Immature natural killer cell (primary cell): ENCODE data around the gene C10orf120. TPM values are rescaled to one million over a fixed set of nuclear protein-coding genes. Genes with fewer than 3 reads are reported as not detected.

Experiments
- DNase-seq, 3 donors: peaks; one replicate each; pipeline ENCODE4 v3.0.0; 2022; ENCODE audit warnings: mixed read lengths in 1 of 3
- H3K27ac Mint-ChIP-seq, 6 donors: one replicate each; pipeline ENCODE4 v1.8.0; 2020; ENCODE audit warnings: mixed read lengths in 6 of 6, mild to moderate bottlenecking in 5 of 6, inconsistent platforms in 4 of 6, moderate library complexity in 3 of 6
- H3K27me3 Mint-ChIP-seq, 3 donors: one replicate each; pipeline ENCODE4 v1.8.0; 2020 to 2021; ENCODE audit warnings: low read depth in 3 of 3, mild to moderate bottlenecking in 3 of 3, mixed read lengths in 3 of 3, moderate library complexity in 3 of 3, inconsistent platforms in 1 of 3
- H3K36me3 Mint-ChIP-seq, 3 donors: one replicate each; pipeline ENCODE4 v1.8.0; 2020; ENCODE audit warnings: mixed read lengths in 3 of 3, inconsistent platforms in 2 of 3, mild to moderate bottlenecking in 2 of 3
- H3K4me1 Mint-ChIP-seq, 2 donors: one replicate each; pipeline ENCODE4 v1.8.0; 2020; ENCODE audit warnings: inconsistent platforms in 2 of 2, mild to moderate bottlenecking in 2 of 2, mixed read lengths in 2 of 2, moderate library complexity in 1 of 2
- H3K4me3 Mint-ChIP-seq, 5 donors: one replicate each; pipeline ENCODE4 v1.8.0; 2020; ENCODE audit warnings: mild to moderate bottlenecking in 5 of 5, mixed read lengths in 5 of 5, inconsistent platforms in 3 of 5, moderate library complexity in 3 of 5
- H3K9me3 Mint-ChIP-seq, 6 donors: one replicate each; pipeline ENCODE4 v1.8.0; 2020; ENCODE audit warnings: mild to moderate bottlenecking in 6 of 6, mixed read lengths in 6 of 6, inconsistent platforms in 4 of 6, moderate library complexity in 3 of 6
- polyA plus RNA-seq, 3 donors: library from polyadenylated mRNA; unstranded; fragments of 300-500 nt; fragmentation: Illumina TruSeq; gene quantifications; one replicate each; pipeline ENCODE4 v1.2.3, GENCODE V29; 2021

Gene C10orf120
- polyA plus RNA-seq, 3 donors from 2014 or later = not detected

DNA sequence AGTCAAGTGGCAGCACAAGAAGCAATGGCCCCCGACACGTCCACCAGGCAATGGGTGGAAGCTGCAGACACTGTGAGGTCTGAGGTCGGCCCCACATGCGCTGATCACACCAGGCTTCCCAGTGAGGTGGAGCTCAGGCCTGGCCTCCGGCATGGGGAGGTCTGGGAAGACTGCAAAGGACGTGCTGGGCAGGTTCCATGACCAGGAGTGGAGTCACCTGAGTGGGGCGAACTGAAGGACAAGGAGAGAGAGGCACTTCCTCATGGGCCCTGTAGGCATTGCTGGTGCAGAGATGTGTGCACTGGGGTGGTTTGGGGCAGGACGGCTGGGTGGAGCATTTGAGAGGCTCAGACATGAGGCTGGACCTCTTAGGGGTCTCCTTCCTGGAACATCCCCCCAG, 35.1 kb downstream of the C10orf120 start:
- Mint-ChIP-seq H3K4me3 (no peak overlapping the region), H3K4me1 (no peaks in the 10 kb centered on the region), H3K9me3 (no peaks in the 10 kb centered on the region), H3K27ac (no peak overlapping the region), H3K27me3 (peaks cover 4 to 14% (median 8%) of the 10 kb centered on the region in 3 donors), H3K36me3 (no peaks in the 10 kb centered on the region)
- DNase-seq = no peak

DNA sequence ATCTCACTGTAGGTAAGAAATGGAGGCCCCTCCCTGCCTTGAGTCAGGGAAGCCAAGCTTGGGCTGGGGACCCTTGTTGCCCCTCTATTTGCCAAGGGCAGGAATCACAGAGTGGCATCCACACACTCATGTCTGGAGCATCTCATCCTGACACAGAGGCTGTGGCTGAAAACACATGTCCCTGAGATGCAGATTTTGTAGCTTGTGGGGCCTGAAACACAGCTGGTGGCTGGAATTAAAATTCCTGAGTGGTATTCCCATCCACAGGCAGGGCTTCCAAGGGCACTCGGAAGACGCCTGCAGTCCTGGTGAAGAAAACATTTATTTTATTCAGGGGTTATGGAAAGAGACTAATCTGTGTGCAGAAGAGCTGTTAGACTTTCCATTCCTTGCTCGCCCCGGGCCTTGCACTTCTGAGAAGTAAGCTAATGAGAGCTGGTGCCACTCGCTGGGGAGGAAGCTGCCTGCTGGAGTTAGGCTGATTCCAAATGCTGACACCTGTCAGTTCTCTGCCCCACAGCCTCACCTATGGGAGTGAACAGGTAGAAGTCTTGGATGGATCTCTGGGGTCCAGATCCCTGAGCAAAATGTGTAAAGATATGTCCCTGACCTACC, 36.0 kb downstream of the C10orf120 start:
- Mint-ChIP-seq H3K36me3 (no peaks in the 10 kb centered on the region), H3K27ac (no peak overlapping the region), H3K9me3 (no peaks in the 10 kb centered on the region), H3K27me3 (peaks cover 4 to 14% (median 8%) of the 10 kb centered on the region in 3 donors), H3K4me3 (no peak overlapping the region), H3K4me1 (no peaks in the 10 kb centered on the region)
- no peak for DNase-seq

DNA sequence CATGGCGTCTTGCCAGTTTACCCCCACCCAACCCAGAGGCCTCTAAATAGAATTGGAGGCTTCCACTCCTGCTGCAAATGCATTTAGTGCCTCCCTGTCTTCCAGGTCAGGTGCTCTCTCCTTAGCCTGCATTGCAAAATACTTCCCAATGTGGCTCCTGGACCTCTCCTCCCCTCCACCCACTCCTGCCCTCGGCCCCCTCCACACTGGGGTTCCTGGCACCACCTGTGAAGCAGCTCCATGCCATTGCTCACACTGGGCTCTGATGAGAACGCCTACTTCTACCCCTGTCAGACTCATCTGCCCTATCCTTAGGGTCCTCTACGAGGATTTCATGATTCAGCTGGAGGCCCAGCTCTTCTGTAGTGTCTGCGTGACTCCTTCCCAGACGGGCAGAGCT, 37.4 kb downstream of the C10orf120 start:
- Mint-ChIP-seq H3K4me3 (no peak overlapping the region), H3K27me3 (peaks cover 4 to 10% (median 8%) of the 10 kb centered on the region in 3 donors), H3K4me1 (no peaks in the 10 kb centered on the region), H3K36me3 (no peaks in the 10 kb centered on the region), H3K9me3 (no peaks in the 10 kb centered on the region), H3K27ac (no peak overlapping the region)
- DNase-seq = no peak

DNA sequence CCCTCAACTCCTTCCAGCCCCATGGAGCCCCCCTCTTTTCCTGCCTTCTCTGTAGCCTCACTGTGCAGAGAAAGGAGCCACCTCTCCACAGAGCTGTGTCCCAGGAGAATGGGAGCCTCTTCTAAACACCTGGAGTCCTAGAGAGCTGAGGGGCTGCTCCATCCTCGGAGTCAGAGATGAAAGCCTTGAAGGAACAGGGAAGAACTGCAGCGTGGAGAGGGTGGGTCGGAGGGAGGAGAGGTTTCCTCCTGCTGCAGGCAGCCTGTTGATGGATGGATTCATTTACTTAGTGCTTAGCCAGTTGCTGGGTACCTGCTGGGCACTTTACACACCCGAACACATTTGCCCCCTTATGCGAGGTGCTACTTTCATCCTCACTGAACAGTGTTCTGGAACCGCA, 39.0 kb downstream of the C10orf120 start:
- H3K27ac Mint-ChIP-seq = no peak overlapping the region
- H3K36me3 Mint-ChIP-seq = no peaks in the 10 kb centered on the region
- H3K4me1 Mint-ChIP-seq = no peaks in the 10 kb centered on the region
- no peak for DNase-seq
- no peak overlapping the region for H3K4me3 Mint-ChIP-seq
- H3K27me3 Mint-ChIP-seq = peaks cover 4 to 10% (median 8%) of the 10 kb centered on the region in 3 donors
- no peaks in the 10 kb centered on the region for H3K9me3 Mint-ChIP-seq

DNA sequence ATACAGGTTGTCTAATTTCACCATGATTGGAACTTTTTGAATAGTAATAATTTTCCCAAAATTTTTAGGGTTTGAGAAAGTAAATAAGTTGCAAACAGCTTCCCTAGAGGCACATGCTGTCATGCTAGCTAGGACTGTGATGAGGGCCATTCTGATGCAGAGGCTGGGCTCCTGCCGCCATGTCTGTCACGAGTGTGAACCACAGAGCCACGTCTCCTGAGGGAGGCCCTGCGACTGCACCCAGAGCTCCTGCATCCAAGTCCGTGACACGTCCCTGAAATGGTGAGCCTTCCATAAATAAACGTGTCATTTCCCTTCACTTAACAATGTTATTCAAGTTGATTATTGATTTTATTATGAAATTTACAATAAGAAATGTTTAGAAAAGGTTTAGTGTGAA, 40.0 kb downstream of the C10orf120 start:
- Mint-ChIP-seq H3K4me1 (no peaks in the 10 kb centered on the region), H3K4me3 (no peak overlapping the region), H3K27me3 (peaks cover 4 to 13% (median 12%) of the 10 kb centered on the region in 3 donors), H3K36me3 (no peaks in the 10 kb centered on the region), H3K27ac (no peak overlapping the region), H3K9me3 (no peaks in the 10 kb centered on the region)
- no peak for DNase-seq

DNA sequence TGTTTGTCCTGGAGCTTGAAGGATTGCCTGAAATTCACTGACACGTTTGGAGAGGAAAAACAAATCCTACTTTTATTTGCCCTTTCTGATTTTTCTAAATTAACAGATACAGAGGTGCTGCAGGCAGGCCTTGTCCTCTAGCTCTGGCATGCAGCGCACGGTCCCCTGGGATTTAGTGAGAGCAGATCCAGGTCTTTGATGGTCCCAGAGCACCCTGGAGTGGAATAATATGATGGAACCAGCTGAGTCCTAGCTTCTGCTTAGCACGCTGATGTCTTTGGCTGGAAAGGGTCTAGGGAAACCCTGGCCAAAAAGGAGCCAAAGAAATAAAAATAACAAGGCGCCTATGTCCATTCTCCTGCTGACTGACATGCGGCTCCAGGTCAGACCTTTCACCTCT, 40.5 kb downstream of the C10orf120 start:
- Mint-ChIP-seq H3K4me3 (no peak overlapping the region), H3K4me1 (no peaks in the 10 kb centered on the region), H3K36me3 (no peaks in the 10 kb centered on the region), H3K27ac (no peak overlapping the region), H3K27me3 (peaks cover 4 to 12% (median 12%) of the 10 kb centered on the region in 3 donors), H3K9me3 (no peaks in the 10 kb centered on the region)
- no peak for DNase-seq

DNA sequence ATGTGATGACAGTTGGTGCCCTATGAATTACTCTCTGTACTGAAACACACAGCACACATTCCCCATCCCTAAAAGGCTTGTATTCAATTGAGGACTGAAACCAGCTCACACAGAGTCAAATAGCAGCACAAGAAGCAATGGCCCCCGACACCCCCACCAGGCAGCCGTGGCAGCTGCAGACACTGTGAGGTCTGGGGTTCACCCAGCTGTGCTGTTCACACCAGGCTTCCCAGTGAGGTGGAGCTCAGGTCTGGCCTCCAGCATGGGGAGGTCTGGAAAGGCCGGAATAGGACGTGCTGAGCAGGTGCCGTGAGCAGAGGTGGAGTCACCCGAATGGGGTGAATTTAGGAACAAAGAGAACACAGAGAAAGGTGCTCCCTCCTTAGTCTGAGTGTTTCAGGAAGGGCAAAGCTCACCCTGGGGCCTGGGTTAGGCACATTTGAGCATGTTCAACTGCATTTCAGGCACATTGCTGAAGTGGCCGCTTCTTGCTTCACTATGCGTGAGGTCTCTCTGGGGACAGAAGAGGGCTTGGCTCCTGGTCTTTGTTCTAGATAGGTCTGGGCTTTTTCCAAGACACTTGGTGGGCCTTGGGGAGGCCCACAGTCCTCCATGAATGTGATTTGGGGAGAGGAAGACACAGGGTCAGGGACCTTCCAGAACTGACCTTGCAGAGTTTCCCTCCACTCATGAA, 41.1 kb downstream of the C10orf120 start:
- Mint-ChIP-seq H3K36me3 (no peaks in the 10 kb centered on the region), H3K9me3 (no peaks in the 10 kb centered on the region), H3K27me3 (peaks cover 2 to 11% (median 10%) of the 10 kb centered on the region in 3 donors), H3K4me3 (no peak overlapping the region), H3K4me1 (no peaks in the 10 kb centered on the region), H3K27ac (no peak overlapping the region)
- DNase-seq = no peak

DNA sequence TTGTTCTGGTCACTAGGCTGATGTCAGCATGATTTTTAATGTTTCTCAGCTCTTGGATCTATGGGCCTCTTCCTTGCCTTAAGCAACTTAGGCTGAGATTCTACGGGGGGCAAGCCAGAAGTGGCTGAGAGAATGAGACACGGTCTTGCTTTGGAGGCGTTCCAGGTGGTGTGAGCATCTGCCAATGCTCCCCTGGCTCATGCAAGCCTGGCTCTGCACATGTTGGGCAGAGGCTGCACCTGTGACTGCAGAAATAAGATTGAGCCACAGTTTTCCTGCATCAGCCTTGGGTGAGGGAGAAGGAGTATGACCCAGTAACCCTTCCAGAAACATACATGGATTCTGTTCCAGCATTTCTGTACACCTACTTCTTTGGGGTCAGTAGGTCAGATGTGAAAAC, 41.9 kb downstream of the C10orf120 start:
- H3K9me3 Mint-ChIP-seq = no peaks in the 10 kb centered on the region
- H3K27me3 Mint-ChIP-seq = peaks cover 2 to 11% (median 10%) of the 10 kb centered on the region in 3 donors
- no peak overlapping the region for H3K4me3 Mint-ChIP-seq

DNA sequence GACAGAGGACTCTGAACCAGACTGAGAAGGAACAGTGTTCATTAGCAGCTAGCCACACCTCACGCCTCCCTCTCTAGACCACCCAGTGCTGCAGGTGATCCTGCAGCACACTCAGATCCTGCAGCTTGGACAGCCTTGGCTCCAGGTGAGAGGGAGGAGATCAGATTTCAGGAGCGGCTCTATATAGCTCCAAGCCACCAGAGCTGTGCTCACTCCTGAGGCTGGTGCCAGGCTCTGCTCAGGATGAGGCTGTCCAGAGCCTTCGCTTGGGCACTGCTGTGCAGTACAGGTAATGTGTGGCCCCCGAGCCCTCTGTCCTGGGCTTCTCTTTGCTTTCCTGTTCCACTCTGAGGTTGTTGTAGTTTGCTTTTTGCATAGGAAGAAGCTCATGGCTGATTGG, 42.4 kb downstream of the C10orf120 start:
- Mint-ChIP-seq H3K4me1 (no peaks in the 10 kb centered on the region), H3K27me3 (peaks cover 2 to 9% (median 8%) of the 10 kb centered on the region in 3 donors), H3K27ac (no peak overlapping the region), H3K36me3 (no peaks in the 10 kb centered on the region), H3K4me3 (no peak overlapping the region), H3K9me3 (no peaks in the 10 kb centered on the region)
- DNase-seq = no peak

More for the DNA sequence above, 41.9 kb downstream of the C10orf120 start:
- no peaks in the 10 kb centered on the region for H3K36me3 Mint-ChIP-seq
- no peaks in the 10 kb centered on the region for H3K4me1 Mint-ChIP-seq
- DNase-seq = no peak
- no peak overlapping the region for H3K27ac Mint-ChIP-seq

DNA sequence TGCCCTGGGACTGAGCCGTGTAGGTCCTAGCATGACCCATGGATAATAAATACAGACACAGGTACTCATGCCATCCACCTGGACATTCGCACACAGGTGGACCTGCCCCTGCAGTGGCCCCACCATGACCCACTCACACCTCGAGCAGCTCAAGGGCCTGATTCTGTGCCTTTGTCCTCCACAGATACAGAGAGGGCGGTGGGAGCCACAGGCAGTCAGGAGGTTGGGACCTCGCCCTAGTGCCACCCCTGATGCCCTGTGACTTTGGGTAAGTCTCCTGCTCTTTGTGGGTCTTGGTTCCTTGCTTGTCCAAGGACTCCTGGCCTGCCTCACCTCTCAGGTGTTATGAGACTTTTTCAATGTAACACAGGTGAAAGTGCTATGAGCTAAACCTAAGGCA, 42.9 kb downstream of the C10orf120 start:
- no peak overlapping the region for H3K4me3 Mint-ChIP-seq
- no peak overlapping the region for H3K27ac Mint-ChIP-seq
- no peak for DNase-seq
- H3K27me3 Mint-ChIP-seq = peaks cover 4 to 11% (median 7%) of the 10 kb centered on the region in 3 donors
- H3K4me1 Mint-ChIP-seq = no peaks in the 10 kb centered on the region
- H3K36me3 Mint-ChIP-seq = no peaks in the 10 kb centered on the region
- no peaks in the 10 kb centered on the region for H3K9me3 Mint-ChIP-seq

DNA sequence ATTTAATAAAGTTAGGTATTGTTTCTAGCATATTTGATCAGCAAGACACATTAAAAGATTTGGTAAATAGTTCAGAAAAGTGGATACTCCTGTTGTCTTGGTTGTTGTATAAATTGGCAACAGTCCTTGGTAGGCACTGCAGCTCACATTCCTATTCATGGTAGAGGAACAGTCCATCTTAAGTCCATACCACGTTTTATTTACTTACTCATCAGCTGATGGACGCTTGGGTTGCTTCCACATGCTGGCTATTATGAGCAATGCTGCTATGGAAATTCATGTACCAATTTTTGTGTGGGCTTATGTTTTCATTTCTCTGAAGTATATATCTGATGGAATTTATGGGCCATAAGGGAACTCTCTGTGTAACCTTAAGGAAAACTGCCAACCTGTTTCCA, 43.3 kb downstream of the C10orf120 start:
- H3K4me3 Mint-ChIP-seq = no peak overlapping the region
- no peak for DNase-seq
- H3K27ac Mint-ChIP-seq = no peak overlapping the region
- no peaks in the 10 kb centered on the region for H3K9me3 Mint-ChIP-seq
- peaks cover 4 to 11% (median 7%) of the 10 kb centered on the region in 3 donors for H3K27me3 Mint-ChIP-seq
- H3K36me3 Mint-ChIP-seq = no peaks in the 10 kb centered on the region
- no peaks in the 10 kb centered on the region for H3K4me1 Mint-ChIP-seq

DNA sequence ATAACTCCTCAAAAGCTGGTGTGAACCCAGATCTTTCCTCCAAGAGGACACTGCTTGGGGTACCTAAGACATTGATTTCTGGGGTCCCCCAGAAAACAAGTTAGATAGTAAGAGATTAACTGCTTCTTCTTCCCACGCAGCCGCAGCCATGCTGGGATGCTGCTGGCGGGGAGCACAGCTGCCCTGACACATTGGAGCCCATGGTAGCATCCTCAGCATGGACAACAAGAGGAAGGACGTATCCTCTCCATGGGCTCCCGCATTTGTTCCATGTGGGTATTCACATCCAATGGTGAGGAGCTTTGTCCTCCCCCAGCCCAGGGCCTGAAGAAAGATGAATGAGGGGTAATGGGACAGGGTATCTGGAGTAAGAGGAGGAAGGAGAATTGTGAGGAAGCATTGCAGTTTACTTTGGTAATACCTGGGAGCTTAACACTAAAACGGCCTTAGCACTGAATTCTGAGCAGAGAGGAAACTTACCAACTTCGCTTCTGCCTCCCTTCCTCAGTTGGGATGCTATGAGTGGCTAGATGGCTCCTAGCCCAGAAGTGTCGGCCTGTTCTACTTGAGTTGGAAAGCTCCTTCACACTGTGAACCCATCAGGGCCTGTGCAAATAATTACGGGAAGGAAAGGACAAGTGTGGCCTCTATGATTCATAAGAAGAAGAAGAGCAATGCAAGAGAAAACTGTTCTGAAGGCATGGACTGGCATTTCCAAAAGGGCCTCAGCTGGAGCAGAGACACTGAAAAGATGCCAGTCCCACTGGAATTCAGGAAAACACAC, 43.9 kb downstream of the C10orf120 start:
- Mint-ChIP-seq H3K27ac (no peak overlapping the region), H3K27me3 (peaks cover 7 to 10% (median 9%) of the 10 kb centered on the region in 3 donors), H3K36me3 (no peaks in the 10 kb centered on the region), H3K9me3 (no peaks in the 10 kb centered on the region), H3K4me3 (no peak overlapping the region), H3K4me1 (no peaks in the 10 kb centered on the region)
- DNase-seq = no peak

DNA sequence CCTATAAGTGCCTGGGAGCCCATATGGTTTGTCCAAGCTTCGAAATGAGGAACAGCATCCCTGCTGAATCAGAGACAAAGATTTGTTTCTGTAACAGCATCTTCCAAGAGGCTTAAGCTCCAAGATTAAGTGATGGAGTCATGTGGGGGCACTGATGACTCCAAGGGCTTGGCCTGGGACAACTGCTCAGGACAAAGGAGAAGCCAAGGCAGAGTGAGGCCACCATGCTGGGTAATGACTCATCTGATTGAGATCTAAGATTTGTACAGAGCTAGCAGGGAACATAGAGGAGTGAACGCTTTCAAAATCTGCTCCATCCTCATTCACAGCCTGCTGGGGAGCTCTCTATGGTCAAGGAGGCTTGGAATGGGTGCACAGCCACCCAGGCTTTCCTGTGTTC, 49.3 kb downstream of the C10orf120 start:
- Mint-ChIP-seq H3K27me3 (peaks cover 7 to 9% (median 8%) of the 10 kb centered on the region in 3 donors), H3K27ac (no peak overlapping the region), H3K36me3 (no peaks in the 10 kb centered on the region), H3K9me3 (no peaks in the 10 kb centered on the region), H3K4me1 (no peaks in the 10 kb centered on the region), H3K4me3 (no peak overlapping the region)
- DNase-seq = no peak

DNA sequence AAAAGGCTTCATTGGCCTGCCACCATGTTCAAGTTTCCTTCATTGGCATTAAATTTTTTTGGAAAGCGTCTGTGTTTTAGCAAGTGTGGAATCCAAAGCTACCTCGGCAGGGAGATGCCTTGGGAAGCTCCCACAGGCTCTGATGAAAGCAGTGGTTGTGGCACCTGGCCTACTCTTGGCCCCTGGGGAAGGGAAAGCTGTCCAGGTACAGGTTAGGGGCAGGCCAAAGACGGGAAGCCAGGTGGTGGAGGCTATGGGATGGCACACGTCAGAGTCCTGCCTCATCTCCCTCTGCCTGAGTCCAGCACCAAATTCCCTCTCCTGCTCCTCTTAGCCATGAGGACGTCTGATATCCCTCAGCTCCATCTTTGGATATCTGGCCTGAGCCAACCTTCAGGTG, 49.7 kb downstream of the C10orf120 start:
- Mint-ChIP-seq H3K27me3 (peaks cover 4 to 7% (median 7%) of the 10 kb centered on the region in 3 donors), H3K9me3 (no peaks in the 10 kb centered on the region), H3K27ac (no peak overlapping the region), H3K4me1 (no peaks in the 10 kb centered on the region), H3K36me3 (no peaks in the 10 kb centered on the region), H3K4me3 (no peak overlapping the region)
- no peak for DNase-seq
